Measurements from ENCODE around the gene PPP1R12B.
"Not testable (repeated sequence)": the region's sequence is repeated elsewhere in the genome, so short reads cannot be mapped to it uniquely, and the experiment has no call there.

The PPP1R12B gene

GRCh38 chr1:202625416-202626360 lies 277.2 kb downstream of the PPP1R12B start:
- H3K36me3 ChIP-seq (ENCODE audit: control insufficient read depth, insufficient read depth, low read length): no peaks in the 10 kb centered on the region
- 49 to 91% methylated on average over 4 to 14 of the region's 28 CpGs for WGBS, 2 experiments (ENCODE audit: insufficient coverage in 2 of 2)
- no peaks in the 10 kb centered on the region for H3K9me3 ChIP-seq (ENCODE audit: control insufficient read depth, low read length)
- no peak overlapping the region for H3K27ac ChIP-seq (ENCODE audit: low read depth, low read length, severe bottlenecking)
- H3K4me3 ChIP-seq (ENCODE audit: extremely low read depth, insufficient read depth, low read length, poor library complexity, severe bottlenecking): no peak overlapping the region
- H3K4me1 ChIP-seq (ENCODE audit: control insufficient read depth, insufficient read depth, low read length, poor library complexity, severe bottlenecking): peaks cover 19% of the 10 kb centered on the region

GRCh38 chr1:202627036-202627435 lies 278.5 kb downstream of the PPP1R12B start:
- not testable (repeated sequence) for H3K4me3 ChIP-seq (ENCODE audit: extremely low read depth, insufficient read depth, low read length, poor library complexity, severe bottlenecking); H3K36me3 ChIP-seq (ENCODE audit: control insufficient read depth, insufficient read depth, low read length); H3K27ac ChIP-seq (ENCODE audit: low read depth, low read length, severe bottlenecking); H3K9me3 ChIP-seq (ENCODE audit: control insufficient read depth, low read length)
- WGBS, 2 experiments (ENCODE audit: insufficient coverage in 2 of 2): 59 to 61% methylated on average over 3 to 6 of the region's 7 CpGs
- peaks cover 19% of the 10 kb centered on the region for H3K4me1 ChIP-seq (ENCODE audit: control insufficient read depth, insufficient read depth, low read length, poor library complexity, severe bottlenecking)

DNA sequence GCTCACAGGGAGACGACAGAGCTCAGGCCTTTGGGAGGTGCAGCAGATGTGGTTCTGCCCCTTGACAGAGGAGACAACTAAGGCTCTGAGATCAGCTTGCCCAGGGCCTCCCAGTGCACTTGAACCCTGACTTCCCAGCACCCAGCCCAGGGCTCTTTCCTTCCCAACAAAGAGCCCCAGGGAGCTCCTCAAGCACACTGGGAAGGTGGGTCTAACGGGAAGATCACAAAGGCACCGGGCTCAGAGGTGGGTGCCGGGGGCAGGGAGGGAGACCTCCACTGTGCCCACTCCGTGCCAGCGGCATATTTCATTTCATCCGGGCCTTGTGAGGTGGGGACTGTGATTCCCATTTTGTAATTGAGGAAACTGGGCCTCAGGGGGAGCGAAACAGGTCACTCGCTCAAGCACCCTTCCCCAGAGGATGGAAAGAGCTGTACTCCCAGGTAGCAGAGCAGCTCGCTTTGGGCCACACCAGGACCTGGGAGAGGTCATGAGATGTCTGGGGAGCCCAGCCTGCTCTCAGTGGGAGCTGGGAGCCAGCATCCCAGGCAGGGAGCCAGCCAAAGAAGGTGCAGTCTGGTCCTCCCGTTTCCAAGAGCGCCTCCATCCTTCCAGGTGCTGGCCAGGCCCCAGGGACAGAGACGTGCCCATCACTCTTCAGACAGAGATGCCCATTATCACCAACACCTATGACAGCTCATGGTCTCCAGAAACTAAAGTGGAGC lies 279.5 kb downstream of the PPP1R12B start:
- H3K36me3 ChIP-seq (ENCODE audit: control insufficient read depth, insufficient read depth, low read length): no peaks in the 10 kb centered on the region
- no peak overlapping the region for H3K27ac ChIP-seq (ENCODE audit: low read depth, low read length, severe bottlenecking)
- H3K9me3 ChIP-seq (ENCODE audit: control insufficient read depth, low read length): no peaks in the 10 kb centered on the region
- H3K4me3 ChIP-seq (ENCODE audit: extremely low read depth, insufficient read depth, low read length, poor library complexity, severe bottlenecking): no peak overlapping the region
- H3K4me1 ChIP-seq (ENCODE audit: control insufficient read depth, insufficient read depth, low read length, poor library complexity, severe bottlenecking): peaks cover 13% of the 10 kb centered on the region
- 96 to 100% methylated on average over 8 to 9 of the region's 13 CpGs for WGBS, 2 experiments (ENCODE audit: insufficient coverage in 2 of 2)

DNA sequence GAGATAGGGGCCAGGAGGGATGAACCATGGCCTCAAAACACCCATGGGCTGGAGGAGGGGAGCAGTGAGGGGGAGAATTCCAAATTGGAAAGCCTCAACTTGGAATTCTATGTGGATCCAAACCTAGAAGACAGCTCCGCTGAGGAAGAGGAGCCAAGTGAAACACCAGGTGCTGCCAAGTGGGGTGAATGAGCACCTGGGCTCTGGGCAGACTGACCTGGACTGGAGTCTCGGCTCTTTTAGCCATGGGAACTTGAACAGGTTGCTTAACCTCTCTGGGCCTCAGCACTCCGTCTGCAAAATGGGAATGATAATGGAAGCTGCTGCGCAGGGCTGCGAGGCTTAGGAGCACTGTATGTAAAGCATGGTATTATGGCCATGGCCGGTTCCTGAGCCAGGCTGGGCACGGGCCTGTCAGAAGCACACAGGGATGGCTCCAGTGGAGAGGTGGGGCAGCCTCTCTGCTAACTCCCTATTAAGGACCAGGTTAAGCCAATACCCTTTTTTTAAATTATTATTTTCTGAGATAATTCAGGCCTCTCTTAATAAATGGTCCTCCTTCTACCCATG lies 280.2 kb downstream of the PPP1R12B start:
- H3K9me3 ChIP-seq (ENCODE audit: control insufficient read depth, low read length): no peaks in the 10 kb centered on the region
- no peak overlapping the region for H3K4me3 ChIP-seq (ENCODE audit: extremely low read depth, insufficient read depth, low read length, poor library complexity, severe bottlenecking)
- H3K4me1 ChIP-seq (ENCODE audit: control insufficient read depth, insufficient read depth, low read length, poor library complexity, severe bottlenecking): peaks cover 11% of the 10 kb centered on the region
- no peaks in the 10 kb centered on the region for H3K36me3 ChIP-seq (ENCODE audit: control insufficient read depth, insufficient read depth, low read length)
- 95 to 97% methylated on average over 3 to 7 of the region's 7 CpGs for WGBS, 2 experiments (ENCODE audit: insufficient coverage in 2 of 2)
- no peak overlapping the region for H3K27ac ChIP-seq (ENCODE audit: low read depth, low read length, severe bottlenecking)

GRCh38 chr1:202629257-202629811 lies 280.8 kb downstream of the PPP1R12B start:
- peaks cover 11% of the 10 kb centered on the region for H3K4me1 ChIP-seq (ENCODE audit: control insufficient read depth, insufficient read depth, low read length, poor library complexity, severe bottlenecking)
- not testable (repeated sequence) for H3K9me3 ChIP-seq (ENCODE audit: control insufficient read depth, low read length); H3K36me3 ChIP-seq (ENCODE audit: control insufficient read depth, insufficient read depth, low read length); H3K27ac ChIP-seq (ENCODE audit: low read depth, low read length, severe bottlenecking); H3K4me3 ChIP-seq (ENCODE audit: extremely low read depth, insufficient read depth, low read length, poor library complexity, severe bottlenecking)
- WGBS, 2 experiments (ENCODE audit: insufficient coverage in 2 of 2): 80% methylated on average over 1 of the region's 2 CpGs; no CpG with 5 or more reads in 1 of the 2 experiments

DNA sequence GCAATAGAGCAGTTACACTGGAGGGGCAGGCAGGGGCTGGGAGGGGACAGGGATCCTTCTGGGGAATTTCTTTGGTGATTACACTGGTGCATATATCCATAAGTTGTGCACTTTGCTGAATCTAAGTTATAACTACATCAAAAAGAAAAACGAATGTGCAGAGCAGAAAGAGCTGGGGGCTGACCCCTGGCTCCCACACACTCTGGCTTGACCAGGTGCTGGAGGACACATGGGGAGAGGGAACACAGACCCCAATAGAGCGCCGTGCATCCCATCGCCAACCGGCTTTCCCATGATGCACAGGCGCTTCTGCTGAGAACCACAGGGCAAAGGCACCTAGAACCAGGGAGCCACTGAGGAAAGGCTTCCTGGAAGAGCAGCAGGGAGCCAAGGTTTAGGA lies 281.6 kb downstream of the PPP1R12B start:
- H3K36me3 ChIP-seq (ENCODE audit: control insufficient read depth, insufficient read depth, low read length); H3K4me3 ChIP-seq (ENCODE audit: extremely low read depth, insufficient read depth, low read length, poor library complexity, severe bottlenecking); H3K27ac ChIP-seq (ENCODE audit: low read depth, low read length, severe bottlenecking); H3K9me3 ChIP-seq (ENCODE audit: control insufficient read depth, low read length): not testable (repeated sequence)
- WGBS, 2 experiments (ENCODE audit: insufficient coverage in 2 of 2): 71 to 88% methylated on average over 1 to 2 of the region's 6 CpGs
- peaks cover 11% of the 10 kb centered on the region for H3K4me1 ChIP-seq (ENCODE audit: control insufficient read depth, insufficient read depth, low read length, poor library complexity, severe bottlenecking)

- 92 to 96% methylated on average over 4 to 6 of the region's 6 CpGs for WGBS, 2 experiments (ENCODE audit: insufficient coverage in 2 of 2)
- H3K9me3 ChIP-seq (ENCODE audit: control insufficient read depth, low read length): no peaks in the 10 kb centered on the region
- no peak overlapping the region for H3K27ac ChIP-seq (ENCODE audit: low read depth, low read length, severe bottlenecking)
- no peak overlapping the region for H3K4me3 ChIP-seq (ENCODE audit: extremely low read depth, insufficient read depth, low read length, poor library complexity, severe bottlenecking)
- H3K4me1 ChIP-seq (ENCODE audit: control insufficient read depth, insufficient read depth, low read length, poor library complexity, severe bottlenecking): peaks cover 11% of the 10 kb centered on the region
- no peaks in the 10 kb centered on the region for H3K36me3 ChIP-seq (ENCODE audit: control insufficient read depth, insufficient read depth, low read length)
These were observed 282.0 kb downstream of the PPP1R12B start for GRCh38 chr1:202630541-202630940.

- no peak overlapping the region for H3K27ac ChIP-seq (ENCODE audit: low read depth, low read length, severe bottlenecking)
- H3K9me3 ChIP-seq (ENCODE audit: control insufficient read depth, low read length): no peaks in the 10 kb centered on the region
- H3K4me1 ChIP-seq (ENCODE audit: control insufficient read depth, insufficient read depth, low read length, poor library complexity, severe bottlenecking): peaks cover 11% of the 10 kb centered on the region
- H3K36me3 ChIP-seq (ENCODE audit: control insufficient read depth, insufficient read depth, low read length): no peaks in the 10 kb centered on the region
- WGBS, 2 experiments (ENCODE audit: insufficient coverage in 2 of 2): 80 to 87% methylated on average over 9 to 10 of the region's 11 CpGs
- no peak overlapping the region for H3K4me3 ChIP-seq (ENCODE audit: extremely low read depth, insufficient read depth, low read length, poor library complexity, severe bottlenecking)
These were observed 282.8 kb downstream of the PPP1R12B start for GRCh38 chr1:202631076-202631923.

- Histone ChIP-seq H3K4me1 (ENCODE audit: control insufficient read depth, insufficient read depth, low read length, poor library complexity, severe bottlenecking) (peaks cover 1% of the 10 kb centered on the region), H3K27ac (ENCODE audit: low read depth, low read length, severe bottlenecking) (no peak overlapping the region), H3K9me3 (ENCODE audit: control insufficient read depth, low read length) (no peaks in the 10 kb centered on the region), H3K4me3 (ENCODE audit: extremely low read depth, insufficient read depth, low read length, poor library complexity, severe bottlenecking) (no peak overlapping the region), H3K36me3 (ENCODE audit: control insufficient read depth, insufficient read depth, low read length) (no peaks in the 10 kb centered on the region)
- WGBS, 2 experiments (ENCODE audit: insufficient coverage in 2 of 2): 92 to 93% methylated on average over 8 to 10 of the region's 10 CpGs
These were observed 283.7 kb downstream of the PPP1R12B start for GRCh38 chr1:202632241-202632640.

DNA sequence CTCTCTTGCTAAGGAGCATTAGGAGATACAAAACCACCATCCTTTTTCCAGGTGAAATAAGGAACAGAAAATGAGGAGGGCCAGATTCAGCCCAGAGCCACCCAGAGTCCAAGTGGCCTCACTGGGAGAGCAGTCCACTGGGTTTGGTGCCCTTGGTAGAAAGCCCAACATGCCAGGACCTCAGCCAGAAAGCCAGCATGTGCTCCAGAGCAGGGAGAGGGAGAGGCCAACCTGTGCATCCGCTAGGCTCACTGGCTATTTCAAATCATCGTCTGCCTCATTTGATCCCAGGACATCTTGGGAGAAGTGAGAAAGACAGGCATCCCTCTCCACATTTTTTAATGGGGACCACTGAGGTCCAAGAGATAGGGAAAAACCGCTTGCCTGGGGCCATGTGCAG lies 287.7 kb downstream of the PPP1R12B start:
- WGBS, 2 experiments (ENCODE audit: insufficient coverage in 2 of 2): no CpG with 5 or more reads among the region's 3 CpGs
- H3K27ac ChIP-seq (ENCODE audit: low read depth, low read length, severe bottlenecking); H3K4me1 ChIP-seq (ENCODE audit: control insufficient read depth, insufficient read depth, low read length, poor library complexity, severe bottlenecking); H3K4me3 ChIP-seq (ENCODE audit: extremely low read depth, insufficient read depth, low read length, poor library complexity, severe bottlenecking); H3K36me3 ChIP-seq (ENCODE audit: control insufficient read depth, insufficient read depth, low read length); H3K9me3 ChIP-seq (ENCODE audit: control insufficient read depth, low read length): not testable (repeated sequence)

All from mesodermal cell (in vitro differentiated cells).